K562 treated with DMSO at 1 percent for 12 hours (cell line): ENCODE measurements around the gene MAMSTR. TPM values are rescaled to one million over a fixed set of nuclear protein-coding genes. Genes with fewer than 3 reads are reported as not detected.

ENCODE experiments used
- total RNA-seq: library from RNA; unstranded; fragments of 300-600 nt; gene quantifications from 2 replicates; pipeline ENCODE4 v1.2.3, GENCODE V29; 2022; ENCODE audit not compliant: insufficient read depth

The MAMSTR gene, protein sequence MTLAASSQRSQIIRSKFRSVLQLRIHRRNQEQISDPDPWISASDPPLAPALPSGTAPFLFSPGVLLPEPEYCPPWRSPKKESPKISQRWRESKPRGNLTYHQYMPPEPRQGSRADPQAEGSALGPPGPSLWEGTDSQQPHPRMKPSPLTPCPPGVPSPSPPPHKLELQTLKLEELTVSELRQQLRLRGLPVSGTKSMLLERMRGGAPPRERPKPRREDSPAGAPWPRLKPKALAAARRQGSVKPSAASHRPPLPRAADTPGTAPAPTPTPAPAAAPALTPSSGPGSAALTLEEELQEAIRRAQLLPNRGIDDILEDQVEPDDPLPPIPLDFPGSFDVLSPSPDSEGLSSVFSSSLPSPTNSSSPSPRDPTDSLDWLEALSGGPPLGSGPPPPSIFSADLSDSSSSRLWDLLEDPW
- total RNA-seq = 0.63 and 0.79 TPM in 2 replicates

GRCh38 chr19:48719263-48720171 lies at the start of gene MAMSTR:
Gene MAMSTR, minus strand, starts transcription at chr19:48719725. Its CDS starts 694 bp downstream, at chr19:48719031.

DNA sequence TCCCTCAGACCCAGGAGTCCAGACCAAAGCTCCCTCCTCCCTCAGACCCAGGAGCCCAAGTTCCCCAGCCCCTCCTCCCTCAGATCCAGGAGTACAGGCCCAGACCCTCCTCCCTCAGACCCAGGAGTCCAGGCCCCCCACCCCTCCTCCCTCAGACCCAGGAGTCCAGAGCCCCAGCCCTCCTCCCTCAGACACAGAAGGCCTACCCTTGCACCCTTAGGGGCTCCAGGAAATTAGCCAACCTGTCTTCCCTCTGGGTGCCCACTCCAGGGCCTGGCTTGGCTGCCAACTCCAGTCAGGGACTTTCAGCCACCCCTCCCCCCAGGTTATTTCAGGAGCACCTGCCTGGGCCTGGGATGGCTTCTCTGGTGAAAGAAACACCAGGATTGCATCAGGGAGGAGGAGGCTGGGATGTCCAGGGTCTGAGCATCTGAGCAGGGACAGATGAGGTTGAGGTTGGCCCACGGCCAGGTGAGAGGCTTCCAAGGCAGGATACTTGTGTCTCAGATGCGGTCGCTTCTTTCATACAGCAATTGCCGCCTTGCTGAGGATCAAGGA lies 35.6 kb upstream of the MAMSTR start, which contains the start of gene FGF21:
Gene FGF21, plus strand, starts transcription at position 441 of the 558 bp plus-strand sequence. CDS start 713 bp downstream, outside the sequence.

DNA sequence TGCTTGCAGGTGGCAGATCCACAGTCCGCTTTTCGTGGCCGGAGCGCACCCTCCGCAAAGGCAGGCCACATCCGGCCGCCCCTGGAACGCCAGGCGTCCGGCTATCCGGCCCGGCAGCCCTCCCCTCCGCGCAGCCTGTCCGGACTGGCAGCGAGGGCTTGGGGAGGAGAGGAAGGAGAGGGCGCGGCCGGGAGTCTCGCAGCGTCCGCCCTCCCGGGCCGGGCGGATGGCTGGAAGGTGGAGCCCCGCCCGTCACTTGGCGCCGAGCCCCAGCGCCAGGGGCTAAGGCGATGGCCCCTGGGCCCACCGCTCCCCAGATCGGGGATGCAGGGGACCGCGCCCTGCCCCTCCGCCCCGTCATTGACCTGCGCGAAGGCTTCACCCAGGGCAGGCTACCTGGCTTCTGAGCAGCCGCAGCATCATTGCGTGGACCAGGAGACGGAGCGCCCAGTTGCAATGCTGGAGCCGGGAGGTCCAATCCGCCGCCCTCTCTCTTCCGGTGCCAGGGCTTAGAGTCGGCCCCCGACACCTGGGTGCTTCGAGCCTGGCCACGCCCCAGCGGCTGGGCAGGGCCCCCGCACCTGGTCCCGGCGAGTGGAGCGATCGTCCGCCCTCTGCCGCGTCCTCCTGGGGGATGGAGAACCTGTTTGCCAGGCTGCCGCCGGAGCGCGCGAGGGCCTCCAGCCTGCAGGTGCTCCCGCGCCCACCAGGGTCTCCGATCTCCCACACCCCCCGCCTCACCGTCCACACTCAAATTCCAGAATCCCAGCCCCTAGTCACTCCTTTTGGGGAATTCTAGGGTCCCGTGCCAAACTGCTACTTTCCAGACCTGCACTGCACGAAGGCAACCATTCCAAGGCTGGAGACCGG lies 33.2 kb upstream of the MAMSTR start, which contains the start of gene FUT1:
Gene FUT1, minus strand, starts transcription at position 146 of the 870 bp plus-strand sequence. CDS start 1,360 bp downstream, outside the sequence.

GRCh38 chr19:48746738-48747575 lies 27.4 kb upstream of the MAMSTR start, which contains the start of gene IZUMO1:
Gene IZUMO1, minus strand, starts transcription at chr19:48746909. Its CDS starts 1,050 bp downstream, at chr19:48745859.

GRCh38 chr19:48740164-48740972 lies 20.8 kb upstream of the MAMSTR start, which contains the start of gene RASIP1:
Gene RASIP1, minus strand, starts transcription at chr19:48740610. Its CDS starts 328 bp downstream, at chr19:48740282.

GRCh38 chr19:48695743-48696352 lies 23.7 kb downstream of the MAMSTR start, which contains the start of gene FUT2:
Gene FUT2, plus strand, starts transcription at chr19:48695971. Its CDS starts 6,986 bp downstream, at chr19:48702957.

DNA sequence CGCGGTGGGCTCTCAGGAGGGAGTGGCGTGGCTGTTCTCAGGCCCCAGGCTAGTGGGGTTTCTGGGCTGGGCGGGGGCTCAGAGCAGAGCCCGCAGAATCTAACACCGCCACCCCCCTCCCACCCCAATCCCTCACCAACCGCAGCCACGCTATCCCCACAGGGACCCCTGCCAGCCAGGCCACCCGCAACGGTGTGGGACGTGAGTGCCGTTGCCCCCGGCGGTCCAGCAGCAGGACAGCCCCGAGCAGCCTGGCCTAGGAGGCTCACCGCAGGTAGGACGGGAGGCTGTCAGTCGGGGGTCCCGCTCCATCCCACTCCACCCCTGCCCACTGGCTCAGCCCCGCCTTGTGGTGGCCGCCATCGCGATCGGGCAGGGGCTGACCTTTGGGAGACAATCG lies 46.5 kb downstream of the MAMSTR start, which contains the start of gene NTN5:
Gene NTN5, minus strand, starts transcription at position 24 of the 400 bp plus-strand sequence. CDS start 2,031 bp downstream, outside the sequence.

Other genes starting within 250 kb of the MAMSTR start
- 8.5 and 9.9 TPM in 2 replicates for gene LMTK3, start 207.9 kb downstream of the MAMSTR start, total RNA-seq
- gene SULT2B1, start 167.6 kb downstream of the MAMSTR start, total RNA-seq = 1.0 and 2.0 TPM in 2 replicates
- gene SPACA4, start 113.0 kb downstream of the MAMSTR start, total RNA-seq = not detected in 2 replicates
- 1.2 TPM in 1 of 2 replicates, not detected in the other for gene FAM83E, start 104.6 kb downstream of the MAMSTR start, total RNA-seq
- gene RPL18, start 100.5 kb downstream of the MAMSTR start, total RNA-seq = 5,080 and 6,810 TPM in 2 replicates
- 7.6 and 8.2 TPM in 2 replicates for gene SPHK2, start 100.2 kb downstream of the MAMSTR start, total RNA-seq
- gene DBP, start 82.3 kb downstream of the MAMSTR start, total RNA-seq = 17.4 and 19.1 TPM in 2 replicates
- gene CA11, start 73.5 kb downstream of the MAMSTR start, total RNA-seq = 14.8 and 24.9 TPM in 2 replicates
- gene NTN5, start 46.7 kb downstream of the MAMSTR start, total RNA-seq = 0.96 and 0.98 TPM in 2 replicates
- gene FUT2, start 23.8 kb downstream of the MAMSTR start, total RNA-seq = 0.23 TPM in 1 of 2 replicates, not detected in the other
- gene RASIP1, start 20.9 kb upstream of the MAMSTR start, total RNA-seq = 8.6 and 9.0 TPM in 2 replicates
- 0.42 and 0.94 TPM in 2 replicates for gene IZUMO1, start 27.2 kb upstream of the MAMSTR start, total RNA-seq
- gene FUT1, start 32.9 kb upstream of the MAMSTR start, total RNA-seq = 3.7 and 11.7 TPM in 2 replicates
- not detected in 2 replicates for gene FGF21, start 35.8 kb upstream of the MAMSTR start, total RNA-seq
- gene BCAT2, start 91.3 kb upstream of the MAMSTR start, total RNA-seq = 67.2 and 83.7 TPM in 2 replicates
- 0.88 and 0.99 TPM in 2 replicates for gene HSD17B14, start 116.8 kb upstream of the MAMSTR start, total RNA-seq
- 29.6 and 35.9 TPM in 2 replicates for gene PLEKHA4, start 148.9 kb upstream of the MAMSTR start, total RNA-seq
- gene PPP1R15A, start 152.7 kb upstream of the MAMSTR start, total RNA-seq = 73.5 and 96.0 TPM in 2 replicates
- gene TULP2, start 179.0 kb upstream of the MAMSTR start, total RNA-seq = 0.88 and 1.4 TPM in 2 replicates
- gene NUCB1, start 180.6 kb upstream of the MAMSTR start, total RNA-seq = 224 and 349 TPM in 2 replicates
- gene DHDH, start 214.0 kb upstream of the MAMSTR start, total RNA-seq = 2.6 and 3.0 TPM in 2 replicates
- 81.3 and 96.0 TPM in 2 replicates for gene BAX, start 235.2 kb upstream of the MAMSTR start, total RNA-seq
- gene FTL, start 245.6 kb upstream of the MAMSTR start, total RNA-seq = 6,477 and 6,803 TPM in 2 replicates